Measurements from ENCODE around the gene CNGA2.

The CNGA2 gene

DNA sequence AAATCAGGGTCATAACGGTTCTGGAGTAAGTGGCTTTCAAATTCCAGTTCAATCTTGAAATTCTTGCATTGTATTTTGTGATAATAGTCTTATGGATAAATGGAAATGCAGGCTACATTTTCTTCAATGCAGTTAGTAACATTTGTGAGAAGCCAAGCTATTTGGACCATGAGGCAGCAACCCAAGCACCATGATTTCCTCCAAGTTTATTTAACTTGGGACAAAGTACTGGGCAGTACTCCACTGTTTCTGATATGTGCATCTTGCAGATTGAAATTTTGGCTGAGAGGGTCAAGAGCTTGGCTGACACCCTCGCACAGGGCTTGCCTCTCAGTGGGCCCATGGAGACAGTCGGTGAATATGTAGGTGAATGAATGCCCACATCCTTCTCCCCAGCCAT, 39.9 kb downstream of the CNGA2 start:
- Histone ChIP-seq H3K4me1 (ENCODE audit: control insufficient read depth, insufficient read depth, low read length) (peaks cover 13% of the 10 kb centered on the region; the same call in 1 of the 2 replicates), H3K27ac (ENCODE audit: low read depth, low read length) (no peak overlapping the region), H3K4me3 (ENCODE audit: low read depth, low read length) (no peak overlapping the region), H3K27me3 (ENCODE audit: control insufficient read depth, insufficient read depth, low read length) (no peaks in the 10 kb centered on the region), H3K36me3 (ENCODE audit: control insufficient read depth, insufficient read depth, low read length) (no peaks in the 10 kb centered on the region), H3K9ac (ENCODE audit: low read length) (no peak overlapping the region), H3K9me3 (ENCODE audit: control insufficient read depth, insufficient read depth, low read depth, low read length) (peaks cover 28% of the 10 kb centered on the region; the same call in 1 of the 2 replicates)

DNA sequence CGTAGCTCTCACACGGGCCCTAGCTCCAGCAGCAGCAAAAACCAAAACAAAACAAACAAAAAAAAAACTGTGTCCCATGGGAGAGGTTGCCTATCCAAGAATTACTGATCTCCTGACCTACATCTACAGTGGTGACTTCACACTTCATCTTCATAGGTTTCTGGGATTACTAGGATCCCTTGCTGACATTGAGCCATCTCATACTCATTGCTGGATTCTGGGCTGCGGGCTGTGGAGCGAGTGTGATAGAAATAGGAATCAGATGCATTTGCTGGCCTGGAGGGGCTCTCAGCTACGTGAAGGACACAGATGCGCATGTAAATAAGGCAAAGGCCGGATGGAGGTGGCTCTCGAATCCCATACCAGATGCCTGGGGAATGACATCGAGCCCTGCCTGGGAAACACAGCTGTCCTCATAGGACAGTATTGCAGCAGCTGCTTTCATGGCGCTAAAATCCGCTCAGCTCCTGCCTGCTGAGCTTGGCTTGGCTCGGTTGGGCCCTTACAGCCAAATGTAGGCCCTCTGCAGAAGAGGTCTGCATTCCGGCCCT, 41.7 kb downstream of the CNGA2 start:
- Histone ChIP-seq H3K4me3 (ENCODE audit: low read depth, low read length) (no peak overlapping the region), H3K36me3 (ENCODE audit: control insufficient read depth, insufficient read depth, low read length) (no peaks in the 10 kb centered on the region), H3K9me3 (ENCODE audit: control insufficient read depth, insufficient read depth, low read depth, low read length) (peaks cover 29% of the 10 kb centered on the region; the same call in 1 of the 2 replicates), H3K27me3 (ENCODE audit: control insufficient read depth, insufficient read depth, low read length) (no peaks in the 10 kb centered on the region), H3K4me1 (ENCODE audit: control insufficient read depth, insufficient read depth, low read length) (peaks cover 13% of the 10 kb centered on the region; the same call in 1 of the 2 replicates), H3K9ac (ENCODE audit: low read length) (no peak overlapping the region), H3K27ac (ENCODE audit: low read depth, low read length) (no peak overlapping the region)

DNA sequence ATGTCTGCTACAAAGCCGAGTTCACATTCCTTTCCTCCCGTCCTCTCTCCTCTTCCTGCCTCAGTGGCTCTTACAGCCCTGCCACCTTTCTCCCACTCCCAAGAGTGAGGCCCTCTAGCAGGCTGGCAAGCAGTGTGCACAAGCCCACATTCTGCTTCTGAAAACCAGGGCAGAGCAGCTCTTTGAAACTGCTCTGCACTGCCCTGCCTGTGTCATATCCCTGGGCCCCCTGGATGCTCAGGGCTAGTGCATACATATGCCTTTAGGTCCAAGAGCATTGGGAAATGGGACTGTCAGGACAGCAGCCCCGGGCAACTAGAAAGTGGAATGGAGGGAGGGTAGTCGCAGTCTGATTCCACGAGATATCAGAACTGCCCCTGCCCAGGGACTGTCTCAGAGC, 42.4 kb downstream of the CNGA2 start:
- Histone ChIP-seq H3K9me3 (ENCODE audit: control insufficient read depth, insufficient read depth, low read depth, low read length) (peaks cover 32% of the 10 kb centered on the region; the same call in 1 of the 2 replicates), H3K9ac (ENCODE audit: low read length) (no peak overlapping the region), H3K27me3 (ENCODE audit: control insufficient read depth, insufficient read depth, low read length) (no peaks in the 10 kb centered on the region)

DNA sequence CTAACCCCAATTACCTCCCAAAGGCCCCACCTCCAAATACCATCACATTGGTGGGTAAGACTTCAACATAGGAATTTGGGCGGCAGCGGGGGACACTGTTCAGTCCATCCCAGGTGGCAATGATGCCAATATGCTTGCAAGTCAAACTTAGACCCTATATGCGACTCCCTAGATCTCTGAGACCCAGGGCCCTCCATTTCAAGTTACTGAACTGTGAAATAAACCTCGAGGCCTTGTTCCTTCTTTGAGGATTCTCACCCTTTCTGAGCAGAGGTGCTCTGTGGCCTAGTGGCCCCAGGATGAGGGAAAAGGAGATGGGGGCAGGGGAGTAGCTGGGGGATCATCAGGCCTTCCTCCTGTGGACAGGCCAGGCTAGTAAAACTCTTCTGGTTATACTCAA, 44.7 kb downstream of the CNGA2 start:
- Histone ChIP-seq H3K9me3 (ENCODE audit: control insufficient read depth, insufficient read depth, low read depth, low read length) (peaks cover 28% of the 10 kb centered on the region; the same call in 1 of the 2 replicates), H3K4me3 (ENCODE audit: low read depth, low read length) (no peak overlapping the region), H3K27me3 (ENCODE audit: control insufficient read depth, insufficient read depth, low read length) (no peaks in the 10 kb centered on the region), H3K4me1 (ENCODE audit: control insufficient read depth, insufficient read depth, low read length) (peaks cover 13% of the 10 kb centered on the region; the same call in 1 of the 2 replicates), H3K27ac (ENCODE audit: low read depth, low read length) (no peak overlapping the region), H3K36me3 (ENCODE audit: control insufficient read depth, insufficient read depth, low read length) (no peaks in the 10 kb centered on the region), H3K9ac (ENCODE audit: low read length) (no peak overlapping the region)

More for the DNA sequence above, 42.4 kb downstream of the CNGA2 start:
- Histone ChIP-seq H3K36me3 (ENCODE audit: control insufficient read depth, insufficient read depth, low read length) (no peaks in the 10 kb centered on the region), H3K4me3 (ENCODE audit: low read depth, low read length) (no peak overlapping the region), H3K27ac (ENCODE audit: low read depth, low read length) (no peak overlapping the region), H3K4me1 (ENCODE audit: control insufficient read depth, insufficient read depth, low read length) (peaks cover 13% of the 10 kb centered on the region; the same call in 1 of the 2 replicates)

DNA sequence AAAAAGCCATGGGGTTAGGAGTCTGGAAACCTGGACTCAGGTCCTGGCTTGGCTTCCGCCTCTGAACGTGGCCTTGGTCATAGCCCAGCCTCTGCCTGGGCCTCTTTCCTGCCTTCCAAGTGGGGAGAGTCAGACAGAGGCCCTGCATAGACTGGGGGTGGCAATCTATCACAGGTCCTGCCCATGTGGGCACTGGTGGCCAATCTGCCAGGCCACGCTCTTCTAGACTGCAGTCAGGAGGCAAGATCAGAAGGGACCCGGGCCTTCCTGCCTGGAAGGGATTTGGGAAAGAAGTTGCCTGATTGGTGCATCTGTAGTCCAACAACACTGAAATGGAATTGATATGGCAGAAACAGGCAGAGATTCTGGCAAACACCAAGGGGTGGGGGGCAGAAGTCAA, 46.1 kb downstream of the CNGA2 start:
- H3K36me3 ChIP-seq (ENCODE audit: control insufficient read depth, insufficient read depth, low read length), result no peaks in the 10 kb centered on the region
- H3K27me3 ChIP-seq (ENCODE audit: control insufficient read depth, insufficient read depth, low read length), result no peaks in the 10 kb centered on the region
- H3K27ac ChIP-seq (ENCODE audit: low read depth, low read length), result no peak overlapping the region
- peaks cover 21% of the 10 kb centered on the region; the same call in 1 of the 2 replicates for H3K9me3 ChIP-seq (ENCODE audit: control insufficient read depth, insufficient read depth, low read depth, low read length)
- no peak overlapping the region for H3K9ac ChIP-seq (ENCODE audit: low read length)
- H3K4me1 ChIP-seq (ENCODE audit: control insufficient read depth, insufficient read depth, low read length), result peaks cover 13% of the 10 kb centered on the region; the same call in 1 of the 2 replicates
- no peak overlapping the region for H3K4me3 ChIP-seq (ENCODE audit: low read depth, low read length)

DNA sequence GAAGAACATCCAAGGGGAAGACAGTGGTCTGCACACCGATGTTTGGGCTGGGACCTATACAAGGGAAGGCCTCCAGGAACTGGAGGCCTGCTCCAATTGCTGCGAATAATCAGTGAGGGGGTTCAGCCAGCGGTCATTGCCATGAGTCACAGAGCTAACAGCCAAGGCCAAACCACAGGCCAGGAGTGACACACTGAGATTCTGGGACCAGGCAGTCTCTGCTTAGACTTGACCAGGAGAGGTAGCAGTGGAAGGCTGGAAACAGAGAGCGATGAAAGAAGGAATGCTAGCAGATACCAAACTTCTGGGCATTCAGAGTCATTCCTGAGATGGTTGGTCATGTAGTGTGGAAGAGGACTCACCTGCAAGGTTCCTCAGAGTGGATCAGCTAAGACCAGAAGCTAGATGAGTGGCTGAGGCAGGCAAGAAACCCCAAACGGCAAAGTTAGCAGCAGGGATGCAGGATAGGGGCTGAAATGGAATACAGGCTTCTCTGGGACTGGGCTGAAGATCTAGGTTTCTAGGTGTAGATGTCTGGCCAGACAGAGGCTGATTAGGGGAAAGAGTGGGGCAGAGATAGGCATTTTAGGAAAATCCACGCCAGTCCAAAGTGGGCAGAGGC, 54.7 kb downstream of the CNGA2 start:
- Histone ChIP-seq H3K4me1 (ENCODE audit: control insufficient read depth, insufficient read depth, low read length) (no peaks in the 10 kb centered on the region), H3K9ac (ENCODE audit: low read length) (no peak overlapping the region), H3K27me3 (ENCODE audit: control insufficient read depth, insufficient read depth, low read length) (peaks cover 3% of the 10 kb centered on the region; the same call in 1 of the 2 replicates), H3K4me3 (ENCODE audit: low read depth, low read length) (no peak overlapping the region), H3K9me3 (ENCODE audit: control insufficient read depth, insufficient read depth, low read depth, low read length) (peaks cover 5% of the 10 kb centered on the region; the same call in 1 of the 2 replicates), H3K36me3 (ENCODE audit: control insufficient read depth, insufficient read depth, low read length) (no peaks in the 10 kb centered on the region), H3K27ac (ENCODE audit: low read depth, low read length) (no peak overlapping the region)

DNA sequence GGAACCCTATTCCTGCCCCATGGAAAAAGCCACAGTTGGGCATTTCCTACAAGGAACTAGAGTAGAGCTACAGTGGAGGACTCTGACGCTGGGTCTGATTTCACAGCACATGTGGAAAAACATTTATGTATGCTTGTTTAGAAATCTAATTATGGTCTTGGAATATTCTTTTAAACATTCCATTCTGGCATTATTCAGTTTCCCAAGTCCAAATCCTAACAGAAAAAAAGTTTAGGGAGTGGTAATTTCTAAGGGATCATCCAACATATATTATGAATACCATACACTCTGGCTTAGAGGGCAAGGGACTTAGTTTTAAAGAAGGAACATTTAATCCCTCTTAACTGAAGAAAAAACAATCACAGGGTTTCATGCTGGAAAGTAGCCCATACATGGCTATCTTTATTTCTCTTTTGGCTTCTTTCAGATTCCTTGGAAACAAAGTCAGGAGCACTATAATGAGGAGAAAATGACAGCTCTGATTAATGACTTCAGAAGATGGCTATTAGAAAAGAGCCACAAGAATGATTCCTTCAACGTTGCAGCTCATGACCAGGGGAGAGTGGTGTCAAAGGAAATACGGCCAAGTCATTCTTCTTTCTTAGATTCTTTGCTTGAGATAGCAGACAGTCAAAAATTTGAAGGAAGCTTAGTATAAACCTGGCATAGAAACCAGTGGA, 56.1 kb downstream of the CNGA2 start:
- Histone ChIP-seq H3K4me3 (ENCODE audit: low read depth, low read length) (no peak overlapping the region), H3K27me3 (ENCODE audit: control insufficient read depth, insufficient read depth, low read length) (peaks cover 3% of the 10 kb centered on the region; the same call in 1 of the 2 replicates), H3K9ac (ENCODE audit: low read length) (no peak overlapping the region), H3K4me1 (ENCODE audit: control insufficient read depth, insufficient read depth, low read length) (no peaks in the 10 kb centered on the region), H3K9me3 (ENCODE audit: control insufficient read depth, insufficient read depth, low read depth, low read length) (peaks cover 8% of the 10 kb centered on the region; the same call in 1 of the 2 replicates), H3K27ac (ENCODE audit: low read depth, low read length) (no peak overlapping the region), H3K36me3 (ENCODE audit: control insufficient read depth, insufficient read depth, low read length) (no peaks in the 10 kb centered on the region)

DNA sequence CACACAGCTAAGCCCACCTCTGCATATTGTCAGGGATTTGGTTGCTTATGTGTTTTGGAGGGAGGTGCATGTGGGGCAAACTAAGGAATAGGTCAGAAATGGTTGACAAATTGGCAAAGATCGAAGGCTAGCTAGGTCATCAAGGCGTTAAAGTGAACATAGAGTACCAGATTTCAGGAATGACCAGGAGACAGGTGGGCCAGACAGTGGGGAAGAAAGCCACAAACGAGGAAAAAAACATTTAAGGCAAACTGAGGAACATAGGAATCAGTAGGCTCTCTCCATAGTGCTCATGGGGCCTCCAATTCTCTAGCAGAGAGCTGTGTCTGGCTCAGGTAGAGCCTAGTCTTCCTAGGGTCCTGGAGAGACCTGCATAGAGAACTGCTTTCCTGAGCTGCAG, 57.4 kb downstream of the CNGA2 start:
- Histone ChIP-seq H3K9ac (ENCODE audit: low read length) (no peak overlapping the region), H3K4me3 (ENCODE audit: low read depth, low read length) (no peak overlapping the region), H3K36me3 (ENCODE audit: control insufficient read depth, insufficient read depth, low read length) (no peaks in the 10 kb centered on the region), H3K9me3 (ENCODE audit: control insufficient read depth, insufficient read depth, low read depth, low read length) (peaks cover 15% of the 10 kb centered on the region; the same call in 1 of the 2 replicates), H3K4me1 (ENCODE audit: control insufficient read depth, insufficient read depth, low read length) (no peaks in the 10 kb centered on the region), H3K27me3 (ENCODE audit: control insufficient read depth, insufficient read depth, low read length) (peaks cover 3% of the 10 kb centered on the region; the same call in 1 of the 2 replicates), H3K27ac (ENCODE audit: low read depth, low read length) (no peak overlapping the region)

DNA sequence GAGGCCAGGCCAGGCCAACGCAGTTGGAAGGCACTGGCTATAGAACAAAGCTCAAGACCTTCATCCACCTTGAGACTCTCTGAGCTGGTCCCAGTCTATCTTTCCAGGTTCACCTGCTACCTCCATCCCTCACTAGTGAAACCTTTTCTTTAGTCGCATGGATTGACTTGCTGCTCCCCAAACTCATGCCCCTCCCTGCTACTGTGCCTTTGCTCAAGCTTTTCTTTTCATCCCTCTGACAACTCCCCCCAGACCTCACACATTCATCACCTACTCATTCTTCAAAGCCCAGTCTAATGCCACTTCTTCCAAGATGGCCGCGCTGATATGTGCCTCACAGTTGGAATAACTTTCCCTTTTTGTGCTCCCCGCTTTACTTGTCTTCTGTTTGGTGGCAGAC, 58.0 kb downstream of the CNGA2 start:
- Histone ChIP-seq H3K4me1 (ENCODE audit: control insufficient read depth, insufficient read depth, low read length) (no peaks in the 10 kb centered on the region), H3K9me3 (ENCODE audit: control insufficient read depth, insufficient read depth, low read depth, low read length) (peaks cover 17% of the 10 kb centered on the region; the same call in 1 of the 2 replicates), H3K27ac (ENCODE audit: low read depth, low read length) (no peak overlapping the region), H3K27me3 (ENCODE audit: control insufficient read depth, insufficient read depth, low read length) (peaks cover 3% of the 10 kb centered on the region; the same call in 1 of the 2 replicates), H3K36me3 (ENCODE audit: control insufficient read depth, insufficient read depth, low read length) (no peaks in the 10 kb centered on the region), H3K4me3 (ENCODE audit: low read depth, low read length) (no peak overlapping the region), H3K9ac (ENCODE audit: low read length) (no peak overlapping the region)

DNA sequence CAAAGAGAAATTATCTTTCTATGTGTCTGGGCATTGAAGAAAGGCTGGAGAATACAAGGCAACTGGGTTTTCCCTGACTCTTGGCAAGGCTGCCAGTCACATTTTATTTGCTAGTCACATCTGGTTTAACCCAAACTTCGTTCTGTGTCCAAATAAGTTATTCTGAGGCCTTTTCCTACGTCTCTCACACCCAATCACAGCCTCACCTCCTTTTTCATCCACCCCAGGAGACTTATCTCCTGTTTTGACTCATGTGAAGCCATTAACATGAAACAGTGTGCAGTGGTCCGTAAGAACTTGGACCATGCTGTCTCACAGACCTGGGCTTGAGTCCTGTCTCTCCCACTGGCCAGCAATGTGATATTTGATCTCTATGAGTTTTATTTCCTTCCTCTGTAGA, 59.3 kb downstream of the CNGA2 start:
- peaks cover 19% of the 10 kb centered on the region; the same call in 1 of the 2 replicates for H3K9me3 ChIP-seq (ENCODE audit: control insufficient read depth, insufficient read depth, low read depth, low read length)

More for the DNA sequence above, 59.3 kb downstream of the CNGA2 start:
- Histone ChIP-seq H3K9ac (ENCODE audit: low read length) (no peak overlapping the region), H3K36me3 (ENCODE audit: control insufficient read depth, insufficient read depth, low read length) (no peaks in the 10 kb centered on the region), H3K4me3 (ENCODE audit: low read depth, low read length) (no peak overlapping the region), H3K4me1 (ENCODE audit: control insufficient read depth, insufficient read depth, low read length) (no peaks in the 10 kb centered on the region), H3K27ac (ENCODE audit: low read depth, low read length) (no peak overlapping the region), H3K27me3 (ENCODE audit: control insufficient read depth, insufficient read depth, low read length) (peaks cover 3% of the 10 kb centered on the region; the same call in 1 of the 2 replicates)
